Stimulated activated CD4-positive, alpha-beta T cell treated with anti-CD3 and anti-CD28 coated beads, TNF-alpha, amount 100 ng/mL, for 1 hour (primary cell): ENCODE measurements around the gene EPB41L1.

ENCODE experiments used
- DNase-seq, 3 donors: peaks; one replicate each; pipeline ENCODE4 v3.0.0-alpha.2; 2020; ENCODE audit warnings: low read depth in 3 of 3, low spot score in 1 of 3

The EPB41L1 gene

DNA sequence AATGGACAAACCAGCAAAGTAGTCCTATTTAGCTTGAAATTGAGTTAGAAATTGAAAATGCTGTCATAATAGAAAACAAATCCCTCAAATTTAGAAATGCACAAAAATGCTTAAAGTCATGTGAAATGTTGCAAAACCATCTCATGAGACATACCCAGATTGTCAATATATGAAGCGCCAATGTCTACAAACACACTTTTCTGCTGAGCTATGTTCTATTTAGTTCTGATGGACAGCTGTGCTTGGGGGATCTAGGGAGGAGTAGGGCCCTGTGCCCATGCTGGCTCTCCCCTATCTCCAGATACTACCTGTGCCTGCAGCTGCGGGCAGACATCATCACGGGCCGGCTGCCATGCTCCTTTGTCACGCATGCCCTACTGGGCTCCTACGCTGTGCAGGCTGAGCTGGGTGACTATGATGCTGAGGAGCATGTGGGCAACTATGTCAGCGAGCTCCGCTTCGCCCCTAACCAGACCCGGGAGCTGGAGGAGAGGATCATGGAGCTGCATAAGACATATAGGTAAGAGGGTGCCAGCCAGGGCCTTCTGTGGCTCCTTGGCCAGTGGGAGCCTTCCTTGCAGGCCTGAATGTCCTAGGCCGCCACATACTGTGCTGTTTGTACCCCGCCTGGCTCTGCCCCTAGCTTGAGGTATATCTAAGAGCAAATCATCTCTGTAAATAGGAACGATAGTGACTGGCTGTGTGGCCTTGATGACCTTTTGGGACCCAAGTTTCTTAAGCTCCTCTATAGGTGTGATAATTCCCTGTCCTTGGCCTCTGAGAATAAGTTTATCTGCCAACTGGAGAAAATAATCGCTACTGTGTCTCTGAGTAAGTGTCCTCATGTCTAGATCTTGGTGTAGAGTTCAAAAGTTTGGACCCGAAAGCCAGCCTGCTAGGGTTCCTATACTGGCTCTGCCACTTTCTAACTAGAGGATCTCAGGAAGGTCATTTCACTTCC, 30.6 kb downstream of the EPB41L1 start:
- DNase-seq: no peak

DNA sequence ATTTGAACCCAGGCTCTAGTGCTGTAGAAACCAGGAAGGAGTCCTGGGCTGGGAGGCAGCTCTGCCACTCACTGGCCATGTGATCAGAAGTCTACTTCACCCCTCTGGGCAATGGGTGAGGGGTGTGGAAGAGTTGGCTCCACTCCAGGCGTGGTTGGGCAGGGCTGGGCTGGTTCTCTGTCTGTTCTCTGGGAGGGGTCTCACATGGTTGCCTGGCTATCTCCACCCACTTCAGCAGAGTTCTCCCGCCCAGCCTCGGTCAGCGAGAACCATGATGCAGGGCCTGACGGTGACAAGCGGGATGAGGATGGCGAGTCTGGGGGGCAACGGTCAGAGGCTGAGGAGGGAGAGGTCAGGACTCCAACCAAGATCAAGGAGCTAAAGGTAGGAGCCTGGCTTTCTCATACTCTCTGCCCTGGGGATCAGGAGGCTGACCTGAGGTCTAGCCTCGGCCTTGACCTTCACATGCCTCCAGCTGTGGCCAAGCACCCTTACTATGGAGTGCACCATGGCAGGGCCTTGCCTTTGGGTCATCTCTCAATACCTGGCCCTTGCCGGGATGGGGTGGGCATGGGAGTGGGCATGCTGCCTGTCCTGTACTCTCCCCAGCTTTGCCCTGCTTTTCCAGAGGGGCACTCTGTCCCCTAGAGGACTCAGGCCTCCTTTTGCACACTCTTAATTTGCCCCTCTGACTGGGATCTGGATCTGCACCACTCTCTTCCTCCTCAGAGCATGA, 39.6 kb downstream of the EPB41L1 start:
- no peak for DNase-seq

DNA sequence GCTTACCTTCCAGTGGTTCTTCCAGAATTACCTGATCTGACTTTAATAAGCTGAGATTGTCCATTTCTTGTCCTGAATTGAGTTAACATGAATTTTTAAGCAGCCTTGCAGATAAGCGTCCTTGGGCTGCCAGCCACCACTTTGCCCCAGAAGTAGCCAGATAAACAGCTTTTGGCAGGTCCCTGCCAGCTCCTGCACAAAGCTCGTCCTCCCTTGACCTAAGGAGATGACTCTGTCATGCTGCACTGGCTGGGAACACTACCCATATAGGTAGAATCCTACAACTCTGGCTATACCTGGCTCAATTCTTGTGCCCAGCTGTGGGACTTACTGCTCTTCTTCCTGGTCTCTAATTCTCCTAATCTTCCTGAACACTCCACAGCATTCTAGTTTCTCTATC, 42.1 kb downstream of the EPB41L1 start:
- no peak for DNase-seq

DNA sequence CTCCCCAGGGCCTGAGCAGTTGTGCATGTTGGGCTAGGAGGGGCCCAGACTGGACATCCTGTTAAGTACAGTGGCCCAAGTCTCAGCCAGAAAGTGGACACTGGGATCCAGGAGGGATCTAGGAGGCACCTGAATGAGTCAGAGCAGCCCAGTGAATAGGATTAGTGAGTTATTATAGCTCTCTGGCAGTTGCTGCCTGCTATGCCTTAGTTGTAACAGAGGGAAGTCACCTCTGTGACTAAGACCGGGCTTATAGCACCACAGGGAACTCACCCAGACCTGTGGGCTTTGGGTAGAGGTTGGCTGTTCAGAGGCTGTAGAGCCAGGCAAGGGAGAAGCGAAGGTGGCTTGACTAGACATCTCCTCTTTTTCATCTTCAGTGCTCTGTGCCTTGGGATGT, 42.7 kb downstream of the EPB41L1 start:
- no peak for DNase-seq

DNA sequence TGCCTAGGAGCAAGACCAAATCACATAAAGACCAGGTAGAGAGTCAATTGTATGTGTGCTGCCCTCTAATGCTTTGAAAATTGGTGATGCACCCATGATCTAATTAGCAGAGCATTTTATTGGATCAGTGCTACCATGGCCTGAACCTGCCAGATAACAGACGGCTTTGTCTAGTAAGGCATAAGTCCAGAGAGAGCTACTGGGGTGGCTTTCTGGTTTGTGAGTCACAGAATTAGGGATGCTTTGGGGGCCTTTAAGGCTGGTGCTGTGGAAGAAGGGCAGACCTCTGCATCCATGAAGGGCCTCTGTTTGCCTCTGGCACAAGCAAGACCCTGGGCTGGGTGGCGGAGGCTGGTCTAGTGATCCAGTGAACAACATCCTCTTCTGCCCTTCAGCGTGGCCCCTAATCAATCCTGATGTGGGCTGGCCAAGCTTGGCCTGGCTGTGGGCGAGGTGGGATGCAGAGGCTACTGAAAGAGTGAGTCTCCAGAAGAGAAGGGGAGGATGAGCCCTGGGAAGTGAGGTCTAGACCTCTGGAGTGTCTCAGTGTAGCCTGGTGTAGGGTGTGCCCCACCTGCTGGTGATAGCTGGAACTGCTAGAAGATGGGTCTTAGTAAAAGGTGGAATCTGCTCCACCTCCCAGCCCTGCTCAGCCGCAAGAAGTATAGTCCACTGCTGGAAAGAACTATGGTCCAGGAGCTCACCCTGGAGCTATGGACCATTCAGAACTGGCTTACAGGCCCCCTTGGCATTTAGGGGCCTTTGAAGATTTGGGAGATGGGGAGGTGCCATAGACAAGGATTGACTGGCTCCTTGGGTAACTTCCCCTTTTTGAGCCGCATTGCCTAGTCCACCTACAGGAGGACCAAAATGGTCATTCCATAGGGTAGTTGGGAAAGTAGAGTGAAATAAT, 45.1 kb downstream of the EPB41L1 start:
- DNase-seq: peak; percentile 25 to 68 (median 56)

DNA sequence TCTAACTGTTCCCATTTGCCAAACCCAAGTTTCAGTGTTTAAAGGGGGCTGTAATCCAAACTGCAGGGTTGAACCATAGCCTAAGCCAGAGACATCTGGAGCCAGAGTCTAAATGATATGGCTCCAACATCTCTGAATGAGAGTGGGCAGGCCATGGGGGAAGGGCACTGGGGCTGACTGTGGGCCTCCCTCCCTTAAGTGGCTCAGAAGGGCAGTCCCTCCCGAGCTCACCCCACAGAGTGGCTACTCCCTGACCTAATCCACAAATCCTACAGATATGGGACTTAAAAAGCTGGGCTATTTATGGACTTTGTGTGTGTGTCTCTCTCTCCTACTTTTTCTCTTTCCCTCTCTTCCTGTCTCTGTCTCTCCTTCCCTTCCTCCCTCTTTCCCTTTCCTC, 45.9 kb downstream of the EPB41L1 start:
- no peak for DNase-seq

DNA sequence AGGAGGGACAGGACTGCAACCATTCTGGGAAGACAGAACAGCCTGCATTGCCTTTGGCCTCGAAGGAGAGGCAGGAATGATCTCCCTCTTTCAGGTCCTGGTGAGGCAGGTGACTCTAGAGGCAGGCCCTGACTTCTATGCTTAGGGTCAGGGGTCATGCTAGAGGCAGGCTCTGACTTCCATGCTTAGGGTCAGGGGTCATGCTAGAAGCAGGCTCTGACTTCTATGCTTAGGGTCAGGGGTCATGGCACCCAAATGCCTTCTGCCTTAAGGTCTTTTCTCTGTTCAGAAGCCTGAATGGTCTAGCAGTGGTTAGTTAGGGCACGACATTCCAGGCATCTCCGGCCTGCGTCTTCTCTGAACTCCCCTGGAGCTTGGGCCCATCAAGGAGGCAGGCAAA, 46.7 kb downstream of the EPB41L1 start:
- DNase-seq: no peak

DNA sequence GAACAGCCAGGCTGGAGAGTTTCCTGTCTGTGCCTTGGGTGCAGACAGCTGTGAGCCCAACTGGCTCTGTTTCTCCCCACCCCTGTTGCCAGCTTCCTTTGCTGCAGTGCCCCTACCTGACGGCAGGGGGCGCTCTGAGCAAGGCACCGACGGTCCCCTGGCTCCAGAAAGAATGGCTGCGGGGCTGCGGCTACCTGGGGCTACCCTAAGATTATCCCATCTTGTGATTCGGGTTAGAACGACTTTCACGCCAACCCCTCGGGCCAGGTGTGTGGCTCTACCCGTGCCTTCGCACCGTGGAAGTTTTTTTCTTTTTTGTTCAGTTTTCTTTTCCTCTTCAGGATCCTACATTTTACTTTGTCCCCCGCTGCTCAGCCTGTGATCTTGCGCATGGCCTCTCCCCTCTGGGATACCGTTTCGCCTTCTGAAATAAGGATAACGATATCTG, 48.4 kb downstream of the EPB41L1 start:
- peak; percentile 40 to 79 (median 50) for DNase-seq

DNA sequence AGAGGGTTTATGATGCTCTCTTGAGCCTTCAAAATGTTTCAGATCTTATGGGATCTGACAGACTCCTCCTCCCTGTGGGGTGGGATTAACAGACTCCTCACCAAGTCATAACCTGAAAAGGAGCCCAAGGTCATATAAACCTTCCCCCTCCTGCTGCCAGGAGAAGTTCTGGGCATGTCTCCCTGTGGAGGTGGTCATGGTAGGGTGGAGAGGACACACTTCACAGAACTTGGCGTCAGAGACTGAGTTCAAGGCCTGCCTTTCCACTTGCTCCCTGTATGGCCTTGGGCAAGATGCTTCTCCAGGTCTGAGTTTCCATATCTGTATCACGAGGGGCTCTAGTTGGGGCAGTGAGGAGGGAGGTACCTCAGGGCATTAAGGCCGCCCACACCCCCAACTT, 49.3 kb downstream of the EPB41L1 start:
- no peak for DNase-seq

DNA sequence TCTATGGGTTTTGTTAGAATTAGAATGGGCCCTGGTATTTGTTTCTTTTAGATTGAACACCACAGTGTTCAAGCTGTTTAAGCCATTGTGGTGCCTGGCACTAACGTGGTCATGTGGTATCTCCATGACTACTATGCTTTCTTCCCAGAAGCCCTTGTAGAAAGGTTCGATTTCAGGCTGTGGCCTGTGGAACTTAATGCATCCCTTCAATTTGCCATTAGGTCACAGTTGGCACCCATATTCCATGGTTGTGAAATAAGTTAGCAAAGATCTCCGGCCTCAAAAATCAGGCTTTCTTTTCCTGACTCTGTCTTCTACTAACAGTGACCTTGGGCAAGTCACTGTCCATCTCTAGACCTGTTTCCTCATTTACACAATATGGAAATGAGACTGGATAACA, 50.5 kb downstream of the EPB41L1 start:
- no peak for DNase-seq

DNA sequence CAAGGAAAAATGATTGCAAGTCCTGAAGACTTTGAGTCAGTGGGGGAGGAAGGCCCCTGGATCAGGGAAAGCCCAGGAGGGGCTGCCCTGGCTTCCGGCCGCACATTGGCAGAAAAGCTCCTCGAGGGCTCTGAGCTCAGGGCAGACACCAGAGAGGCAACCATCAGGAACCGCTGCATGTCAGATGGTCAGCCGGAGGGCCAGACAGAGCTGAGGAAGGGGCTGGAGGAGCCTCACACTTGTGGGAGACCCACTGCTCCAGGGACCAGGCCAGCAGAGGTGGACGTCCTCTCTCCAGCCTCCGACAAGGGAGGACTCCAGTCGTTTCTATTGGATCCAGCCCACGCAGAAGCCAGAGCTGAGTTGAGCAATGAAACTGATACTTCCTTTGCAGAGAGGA, 51.5 kb downstream of the EPB41L1 start:
- no peak for DNase-seq

DNA sequence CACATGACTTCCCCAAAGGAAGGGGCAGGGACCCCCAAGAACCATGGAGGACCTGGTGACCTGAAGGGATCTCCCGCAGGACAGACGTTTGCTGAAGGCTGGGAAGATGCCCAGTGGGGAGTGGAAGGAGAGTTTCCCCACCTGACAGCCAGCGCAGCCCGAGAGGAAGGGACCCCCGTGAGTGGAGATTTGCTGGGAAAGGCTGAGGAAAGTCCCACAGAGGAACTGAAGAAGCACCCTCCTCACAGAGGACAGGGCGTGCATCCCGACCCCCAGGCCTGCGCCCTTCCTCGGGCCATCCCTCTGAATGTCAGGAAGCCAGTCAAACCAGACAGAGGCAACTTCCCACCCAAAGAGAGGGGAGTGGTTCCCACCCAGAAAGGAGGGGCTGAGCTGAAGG, 52.1 kb downstream of the EPB41L1 start:
- no peak for DNase-seq

DNA sequence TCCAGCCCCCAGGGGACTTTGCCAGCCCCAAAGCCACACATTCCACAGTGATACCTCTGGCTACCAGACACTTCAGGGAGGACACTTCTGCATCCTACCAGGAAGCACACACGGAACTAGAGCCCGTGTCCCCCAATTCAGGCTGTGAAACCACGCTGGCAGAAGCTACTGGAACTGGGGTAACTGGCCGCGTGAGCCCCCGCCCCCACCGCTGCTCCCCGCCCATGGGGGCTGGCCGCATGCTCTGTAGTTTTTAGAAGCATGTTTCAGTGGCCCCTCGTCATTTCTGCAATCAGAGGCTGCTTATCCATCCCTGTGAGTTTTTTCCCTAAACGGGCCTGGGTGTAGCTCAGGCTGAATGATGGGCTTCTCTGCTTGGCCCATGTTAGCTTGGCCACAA, 53.1 kb downstream of the EPB41L1 start:
- no peak for DNase-seq

DNA sequence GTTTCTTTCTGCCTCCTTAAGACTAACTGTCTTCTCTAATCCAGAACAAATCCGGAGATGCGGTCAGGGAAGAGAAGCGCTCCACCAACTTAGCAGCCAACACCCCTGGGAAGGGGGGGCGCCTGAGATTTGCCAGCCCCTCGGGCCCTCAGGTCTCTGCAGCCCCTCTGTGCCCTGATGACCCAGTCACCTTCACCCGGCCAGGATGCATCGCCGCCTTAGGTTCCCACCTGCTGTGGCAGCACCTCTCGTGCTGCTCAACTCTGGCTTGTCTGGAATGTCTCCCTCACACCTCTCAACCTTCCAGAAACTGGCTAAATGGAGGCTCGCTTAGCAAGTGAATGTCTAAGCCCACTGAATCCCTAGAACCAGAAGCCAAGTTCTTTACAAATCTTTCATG, 53.7 kb downstream of the EPB41L1 start:
- DNase-seq: no peak

DNA sequence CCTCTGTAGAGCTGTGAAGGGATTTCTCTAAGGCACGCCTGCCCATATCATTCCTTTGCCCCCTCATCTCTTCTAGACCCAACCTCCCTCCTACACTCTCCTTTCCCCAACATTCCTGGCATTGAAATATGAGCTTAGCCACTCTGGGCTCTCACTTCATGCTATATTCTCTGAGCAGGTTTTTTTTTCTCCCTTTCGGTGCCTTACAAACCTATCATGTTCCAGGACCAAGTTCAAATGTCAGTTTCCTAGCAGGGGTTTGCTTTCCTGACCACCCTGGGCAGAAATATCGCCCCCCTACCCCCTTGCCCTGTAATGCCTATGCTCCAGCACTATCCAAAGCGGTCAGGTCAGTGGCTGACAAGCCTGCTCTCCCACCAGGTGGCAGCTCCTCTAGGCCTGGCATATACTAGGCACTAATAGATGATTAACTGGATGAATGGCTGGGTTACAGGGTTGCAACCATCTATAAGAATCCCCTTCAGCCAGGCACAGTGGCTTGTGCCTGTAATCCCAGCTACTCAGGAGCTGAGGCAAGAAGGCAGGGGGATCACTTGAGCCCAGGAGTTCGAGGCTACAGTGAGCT, 56.0 kb downstream of the EPB41L1 start:
- no peak for DNase-seq

DNA sequence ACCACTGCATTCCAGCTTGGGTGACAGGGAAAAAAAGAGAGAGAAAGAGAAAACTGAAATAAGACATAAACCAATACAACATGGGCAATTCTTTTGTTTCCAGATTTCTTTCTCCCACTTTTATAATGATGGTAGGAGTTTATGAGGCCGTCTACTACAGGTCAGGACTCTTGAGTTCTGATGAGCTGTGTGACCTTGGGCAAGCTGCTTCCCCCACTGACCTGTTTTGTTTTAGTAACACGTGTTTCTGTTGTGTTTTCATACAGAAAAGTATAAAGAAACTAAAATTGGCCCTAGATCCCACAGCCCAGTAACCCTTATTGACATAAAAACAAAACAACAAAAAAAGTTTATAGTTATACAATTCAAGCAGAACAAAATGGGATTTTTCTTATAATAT, 58.8 kb downstream of the EPB41L1 start:
- no peak for DNase-seq

DNA sequence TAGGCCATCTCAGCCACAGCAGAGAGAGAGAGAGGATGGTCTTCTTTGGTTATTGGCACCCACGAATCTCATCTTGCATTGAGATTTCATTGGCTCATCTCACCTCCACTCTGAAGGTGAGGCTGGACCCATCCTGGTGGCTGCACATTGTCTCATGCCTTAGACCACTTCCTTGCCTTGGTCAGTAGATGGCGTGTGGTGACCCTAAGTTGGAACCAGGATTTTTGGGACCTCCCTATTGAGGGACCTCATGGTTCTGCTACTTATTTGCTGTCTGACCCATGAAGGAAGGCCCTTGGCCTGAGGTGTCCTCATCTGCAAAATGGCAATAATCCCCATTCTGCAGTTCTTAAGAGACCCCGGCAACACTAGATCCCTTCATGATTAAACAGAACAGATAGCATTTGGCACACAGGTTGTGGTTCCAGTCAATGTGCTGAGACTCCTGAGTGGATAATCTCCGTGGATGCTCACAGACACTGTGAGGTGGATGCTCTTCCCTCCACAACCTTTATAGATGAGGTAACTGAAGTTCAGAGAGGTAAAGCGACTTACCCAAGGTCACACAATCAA, 60.2 kb downstream of the EPB41L1 start:
- no peak for DNase-seq

DNA sequence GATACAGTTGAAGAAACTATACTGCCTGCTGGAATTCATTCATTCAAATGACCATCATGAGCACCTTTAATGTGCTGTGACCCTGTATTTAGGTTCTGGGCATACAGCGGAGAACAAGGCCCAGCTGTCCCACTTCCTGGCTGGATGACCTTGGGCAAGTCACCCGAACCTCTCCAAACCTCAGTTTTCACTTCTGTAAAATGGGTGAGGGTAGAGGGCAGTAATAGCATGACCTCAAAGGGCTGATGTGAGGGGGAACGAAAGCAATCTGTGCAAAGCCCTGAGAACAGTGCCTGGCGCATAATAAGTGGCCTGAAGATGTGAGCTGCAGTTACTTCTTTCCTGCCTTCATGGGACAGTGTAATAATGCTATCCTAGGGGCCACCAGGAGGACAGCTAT, 61.2 kb downstream of the EPB41L1 start:
- no peak for DNase-seq

DNA sequence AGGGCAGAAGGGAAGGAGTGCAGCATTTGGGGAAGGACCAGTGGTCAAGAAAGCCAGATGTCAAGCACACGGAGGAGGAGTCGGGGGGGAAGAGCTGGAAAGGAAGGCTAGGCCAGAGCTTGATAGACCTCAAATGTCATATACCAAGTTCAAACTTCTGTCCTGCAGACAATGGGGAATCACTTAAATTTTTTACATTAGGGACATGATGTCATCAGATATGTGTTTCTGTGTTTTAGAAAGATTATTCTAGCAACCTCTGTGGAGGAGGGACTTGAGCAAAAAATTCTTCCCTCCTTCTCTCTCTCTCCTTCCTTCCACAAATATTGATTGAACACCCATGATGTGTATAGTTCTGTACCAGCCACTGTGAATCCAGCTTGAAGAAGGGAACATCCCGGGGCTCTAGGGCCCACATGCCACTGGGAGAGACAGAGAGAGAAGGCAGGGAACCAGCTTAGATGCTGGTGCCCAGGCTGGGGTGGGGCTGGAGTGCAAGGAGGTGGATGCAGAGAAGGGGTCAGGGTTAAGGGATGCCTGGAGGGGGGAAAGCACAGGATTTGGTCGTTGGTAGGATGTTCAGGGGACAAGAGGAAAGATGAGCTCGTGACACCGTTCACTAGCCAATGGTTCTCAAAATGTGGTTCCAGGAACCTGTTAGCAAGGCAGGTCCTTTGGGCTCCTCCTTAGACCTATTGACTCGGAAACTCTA, 61.9 kb downstream of the EPB41L1 start:
- no peak for DNase-seq

DNA sequence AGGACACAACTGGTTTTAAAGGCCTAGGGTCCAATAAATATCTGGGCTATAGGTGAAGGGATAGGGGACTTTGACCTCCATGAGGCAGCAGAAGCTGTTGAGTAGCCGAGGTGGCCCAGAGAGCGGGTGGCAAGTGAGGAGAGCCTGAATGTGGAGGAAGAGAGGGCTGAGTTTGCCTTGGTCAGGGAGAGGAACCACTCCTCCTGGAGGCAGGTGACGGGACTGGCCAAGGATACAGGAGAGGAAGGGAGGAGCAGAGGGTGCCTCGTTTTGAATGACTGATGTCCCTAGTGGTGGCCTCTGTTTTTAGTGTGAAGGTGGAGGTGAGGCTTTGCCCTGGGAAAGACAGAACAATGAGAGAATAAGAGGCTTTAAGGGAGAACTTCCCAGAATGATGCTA, 62.7 kb downstream of the EPB41L1 start:
- no peak for DNase-seq
